Measurements from ENCODE around the gene RTTN.
"Not testable (repeated sequence)": the region's sequence is repeated elsewhere in the genome, so short reads cannot be mapped to it uniquely, and the experiment has no call there.

RTTN gene

GRCh38 chr18:69992776-69993175 lies 212.7 kb downstream of the RTTN start:
- DNase-seq (ENCODE audit: low read depth, low spot score): peak; percentile 53
- H3K27ac ChIP-seq: no peak overlapping the region

- no peak overlapping the region for H3K27ac ChIP-seq
- DNase-seq (ENCODE audit: low read depth, low spot score): no peak
These were observed 217.6 kb downstream of the RTTN start for GRCh38 chr18:69987870-69988269.

GRCh38 chr18:69985239-69985638 lies 220.2 kb downstream of the RTTN start:
- DNase-seq (ENCODE audit: low read depth, low spot score): no peak
- H3K27ac ChIP-seq: no peak overlapping the region

- no peak for DNase-seq (ENCODE audit: low read depth, low spot score)
- no peak overlapping the region for H3K27ac ChIP-seq
These were observed 223.1 kb downstream of the RTTN start for GRCh38 chr18:69982417-69982816.

GRCh38 chr18:69981948-69982347 lies 223.5 kb downstream of the RTTN start:
- no peak overlapping the region for H3K27ac ChIP-seq
- DNase-seq (ENCODE audit: low read depth, low spot score): no peak

GRCh38 chr18:69980982-69981804 lies 224.3 kb downstream of the RTTN start:
- H3K27ac ChIP-seq: no peak overlapping the region
- DNase-seq (ENCODE audit: low read depth, low spot score): no peak

- H3K27ac ChIP-seq: no peak overlapping the region
These were observed 225.0 kb downstream of the RTTN start for GRCh38 chr18:69980509-69980908.

GRCh38 chr18:69978732-69979715 lies 226.5 kb downstream of the RTTN start:
- no peak overlapping the region for H3K27ac ChIP-seq
- DNase-seq (ENCODE audit: low read depth, low spot score): no peak

More at GRCh38 chr18:69980509-69980908, 225.0 kb downstream of the RTTN start:
- DNase-seq (ENCODE audit: low read depth, low spot score): no peak

GRCh38 chr18:69975294-69975693 lies 230.2 kb downstream of the RTTN start:
- DNase-seq (ENCODE audit: low read depth, low spot score): not testable (repeated sequence)

GRCh38 chr18:69974365-69974764 lies 231.1 kb downstream of the RTTN start:
- no peak for DNase-seq (ENCODE audit: low read depth, low spot score)
- no peak overlapping the region for H3K27ac ChIP-seq

More at GRCh38 chr18:69975294-69975693, 230.2 kb downstream of the RTTN start:
- not testable (repeated sequence) for H3K27ac ChIP-seq

GRCh38 chr18:69969491-69969890 lies 236.0 kb downstream of the RTTN start:
- DNase-seq (ENCODE audit: low read depth, low spot score): no peak
- H3K27ac ChIP-seq: no peak overlapping the region

- DNase-seq (ENCODE audit: low read depth, low spot score): no peak
- H3K27ac ChIP-seq: no peak overlapping the region
These were observed 237.4 kb downstream of the RTTN start for GRCh38 chr18:69968039-69968438.

GRCh38 chr18:69963196-69963595 lies 242.3 kb downstream of the RTTN start:
- DNase-seq (ENCODE audit: low read depth, low spot score): no peak
- H3K27ac ChIP-seq: no peak overlapping the region

- no peak overlapping the region for H3K27ac ChIP-seq
- no peak for DNase-seq (ENCODE audit: low read depth, low spot score)
These were observed 243.8 kb downstream of the RTTN start for GRCh38 chr18:69961718-69962117.

GRCh38 chr18:69958422-69958821 lies 247.1 kb downstream of the RTTN start:
- no peak overlapping the region for H3K27ac ChIP-seq
- DNase-seq (ENCODE audit: low read depth, low spot score): no peak

- no peak overlapping the region for H3K27ac ChIP-seq
- no peak for DNase-seq (ENCODE audit: low read depth, low spot score)
These were observed 247.7 kb downstream of the RTTN start for GRCh38 chr18:69957747-69958146.

GRCh38 chr18:69956665-69957620 lies 248.5 kb downstream of the RTTN start:
- DNase-seq (ENCODE audit: low read depth, low spot score): no peak
- no peak overlapping the region for H3K27ac ChIP-seq

GRCh38 chr18:69956057-69956456 lies 249.4 kb downstream of the RTTN start:
- no peak overlapping the region for H3K27ac ChIP-seq
- no peak for DNase-seq (ENCODE audit: low read depth, low spot score)

- H3K27ac ChIP-seq: no peak overlapping the region
- no peak for DNase-seq (ENCODE audit: low read depth, low spot score)
These were observed 250.6 kb downstream of the RTTN start for GRCh38 chr18:69954719-69955480.
